H1 (cell line): Measurements from ENCODE around the gene IRF9.

ENCODE experiments used
- BACH1 ChIP-seq: IDR thresholded peaks from 2 replicates; pipeline ENCODE4 v1.6.1; 2012; ENCODE audit warnings: low read length, improper control_type of control experiment
- CBX8 ChIP-seq: fragments of 300-800, 300-1000 bp; sonication (generic); IDR thresholded peaks from 2 replicates; pipeline ENCODE4 v1.7.1; 2016; ENCODE audit warnings: low read depth, low read length, borderline replicate concordance
- EP300 ChIP-seq, 2 experiments: IDR thresholded peaks; 1 replicate in 1 of 2; 2 replicates in 1 of 2; pipeline ENCODE4 v1.6.1; 2011 to 2012; ENCODE audit warnings: low read depth in 2 of 2, low read length in 2 of 2, mild to moderate bottlenecking in 2 of 2, borderline replicate concordance in 1 of 2, inconsistent platforms in 1 of 2, moderate library complexity in 1 of 2
- JUN ChIP-seq: IDR thresholded peaks from 2 replicates; pipeline ENCODE4 v1.6.1; 2011; ENCODE audit warnings: low read depth, mild to moderate bottlenecking, improper control_type of control experiment, low read length
- JUND ChIP-seq: IDR thresholded peaks from 2 replicates; pipeline ENCODE4 v1.6.1; 2011; ENCODE audit warnings: mild to moderate bottlenecking, improper control_type of control experiment, low read length
- POLR2A ChIP-seq, 2 experiments: IDR thresholded peaks; 1 replicate in 1 of 2; 2 replicates in 1 of 2; pipeline ENCODE4 v1.6.1; 2011; ENCODE audit warnings: low read depth in 2 of 2, low read length in 2 of 2, mild to moderate bottlenecking in 2 of 2; ENCODE audit errors: control extremely low read depth in 1 of 2
- POLR2AphosphoS5 ChIP-seq: IDR thresholded peaks from 2 replicates; pipeline ENCODE4 v1.6.1; 2011; ENCODE audit warnings: low read depth, low read length
- SUZ12 ChIP-seq: fragments of 200-600 bp; sonication (generic); IDR thresholded peaks from 2 replicates; pipeline ENCODE4 v1.6.1; 2012; ENCODE audit warnings: mild to moderate bottlenecking, inconsistent platforms, low read length, moderate library complexity, mixed read lengths
- TAF1 ChIP-seq: IDR thresholded peaks from 2 replicates; pipeline ENCODE4 v1.6.1; 2011; ENCODE audit warnings: mild to moderate bottlenecking, low read depth, low read length
- TCF12 ChIP-seq: IDR thresholded peaks from 2 replicates; pipeline ENCODE4 v1.6.1; 2011; ENCODE audit warnings: low read depth, mild to moderate bottlenecking, low read length
- YY1 ChIP-seq: IDR thresholded peaks from 2 replicates; pipeline ENCODE4 v1.6.1; 2011; ENCODE audit warnings: low read depth, mild to moderate bottlenecking, low read length
- ZNF274 ChIP-seq: IDR thresholded peaks from 2 replicates; pipeline ENCODE4 v1.7.0; 2012; ENCODE audit warnings: low read length, borderline replicate concordance; ENCODE audit errors: extremely low read depth
- TF ChIP-seq, protein P1 (sequence below), 3 experiments: IDR thresholded peaks; 1 replicate in 2 of 3; 2 replicates in 1 of 3; pipeline versions ENCODE4 v1.5.1 to v1.6.1; 2011; ENCODE audit warnings: low read length in 3 of 3, mild to moderate bottlenecking in 3 of 3, inconsistent platforms in 2 of 3, low read depth in 1 of 3, moderate library complexity in 1 of 3; ENCODE audit not compliant: insufficient read depth in 1 of 3; ENCODE audit errors: control extremely low read depth in 1 of 3
- TF ChIP-seq, protein P2 (sequence below): IDR thresholded peaks from 2 replicates; pipeline ENCODE4 v1.6.1; 2012; ENCODE audit warnings: inconsistent platforms

DNA sequence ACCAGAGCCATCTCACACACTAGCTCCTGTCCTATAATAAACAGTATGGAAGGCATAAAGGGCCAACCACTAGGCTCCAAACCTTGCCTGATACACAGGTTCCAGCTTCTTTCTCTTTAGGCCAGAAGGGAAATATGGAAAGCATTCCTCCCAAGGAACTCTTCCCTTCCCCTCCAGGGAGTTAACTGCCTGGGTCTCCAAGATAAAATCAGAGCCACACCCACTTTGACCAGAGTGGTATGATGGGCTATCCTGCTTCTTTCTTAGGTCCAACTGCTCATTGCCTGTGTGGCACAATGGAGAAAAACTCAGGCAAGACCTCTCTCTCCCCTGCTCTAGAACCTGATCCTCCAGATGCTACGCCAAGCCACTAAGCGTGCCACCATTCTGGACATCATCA is 46.6 kb downstream of the IRF9 start:
- TF ChIP-seq POLR2AphosphoS5 = no peak
- no peak for TF ChIP-seq SUZ12
- TF ChIP-seq POLR2A (IDR thresholded peaks at IDR 0.05; ENCODE audit: control extremely low read depth in 1 of 2, low read depth in 2 of 2, low read length in 2 of 2) = no peak
- no peak for TF ChIP-seq TAF1
- TF ChIP-seq, protein P1, sequence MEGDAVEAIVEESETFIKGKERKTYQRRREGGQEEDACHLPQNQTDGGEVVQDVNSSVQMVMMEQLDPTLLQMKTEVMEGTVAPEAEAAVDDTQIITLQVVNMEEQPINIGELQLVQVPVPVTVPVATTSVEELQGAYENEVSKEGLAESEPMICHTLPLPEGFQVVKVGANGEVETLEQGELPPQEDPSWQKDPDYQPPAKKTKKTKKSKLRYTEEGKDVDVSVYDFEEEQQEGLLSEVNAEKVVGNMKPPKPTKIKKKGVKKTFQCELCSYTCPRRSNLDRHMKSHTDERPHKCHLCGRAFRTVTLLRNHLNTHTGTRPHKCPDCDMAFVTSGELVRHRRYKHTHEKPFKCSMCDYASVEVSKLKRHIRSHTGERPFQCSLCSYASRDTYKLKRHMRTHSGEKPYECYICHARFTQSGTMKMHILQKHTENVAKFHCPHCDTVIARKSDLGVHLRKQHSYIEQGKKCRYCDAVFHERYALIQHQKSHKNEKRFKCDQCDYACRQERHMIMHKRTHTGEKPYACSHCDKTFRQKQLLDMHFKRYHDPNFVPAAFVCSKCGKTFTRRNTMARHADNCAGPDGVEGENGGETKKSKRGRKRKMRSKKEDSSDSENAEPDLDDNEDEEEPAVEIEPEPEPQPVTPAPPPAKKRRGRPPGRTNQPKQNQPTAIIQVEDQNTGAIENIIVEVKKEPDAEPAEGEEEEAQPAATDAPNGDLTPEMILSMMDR (IDR thresholded peaks at IDR 0.05; ENCODE audit: control extremely low read depth in 1 of 3, insufficient read depth in 1 of 3, low read depth in 1 of 3, low read length in 3 of 3) = no peak
- no peak for TF ChIP-seq JUN
- no peak for TF ChIP-seq YY1
- no peak for TF ChIP-seq EP300 (IDR thresholded peaks at IDR 0.05; ENCODE audit: borderline replicate concordance in 1 of 2, low read depth in 2 of 2, low read length in 2 of 2)
- TF ChIP-seq BACH1 = no peak
- TF ChIP-seq, protein P2, sequence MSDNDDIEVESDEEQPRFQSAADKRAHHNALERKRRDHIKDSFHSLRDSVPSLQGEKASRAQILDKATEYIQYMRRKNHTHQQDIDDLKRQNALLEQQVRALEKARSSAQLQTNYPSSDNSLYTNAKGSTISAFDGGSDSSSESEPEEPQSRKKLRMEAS = no peak
- TF ChIP-seq TCF12 = no peak
- TF ChIP-seq JUND = no peak
- no peak for TF ChIP-seq ZNF274
- no peak for TF ChIP-seq CBX8
